ENCODE measurements around the gene XCL2.
"Not testable (repeated sequence)": the region's sequence is repeated elsewhere in the genome, so short reads cannot be mapped to it uniquely, and the experiment has no call there.

Gene XCL2

GRCh38 chr1:168543840-168544498 lies at the start of gene XCL2:
Gene XCL2, minus strand, starts transcription at chr1:168543997. Its CDS starts 33 bp downstream, at chr1:168543964.
- DNase-seq, result not testable (repeated sequence)

GRCh38 chr1:168591641-168592250 lies 47.9 kb upstream of the XCL2 start:
- DNase-seq, result no peak

DNA sequence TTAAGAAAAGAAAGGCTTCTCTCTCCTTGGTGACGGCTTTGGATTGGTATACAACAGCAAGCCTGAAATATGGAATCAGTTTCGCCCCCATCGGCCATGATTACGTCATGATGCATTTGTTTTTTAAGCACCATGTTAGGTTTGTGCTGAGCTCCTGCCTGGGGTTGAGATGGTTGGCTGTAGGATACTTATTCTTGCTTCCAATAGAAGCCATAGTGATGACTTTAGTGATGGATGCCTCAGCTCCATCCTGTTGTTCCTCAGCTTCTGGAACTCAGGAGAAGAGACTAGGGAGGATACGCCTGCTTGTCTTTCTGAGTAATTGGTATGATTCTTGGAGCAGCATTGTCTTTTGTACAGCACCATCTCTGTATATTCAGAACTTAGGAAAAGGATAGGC lies 47.3 kb upstream of the XCL2 start:
- no peak for DNase-seq

GRCh38 chr1:168589167-168589566 lies 45.4 kb upstream of the XCL2 start:
- no peak for DNase-seq

- no peak for DNase-seq
Observed at GRCh38 chr1:168585937-168586336, 42.1 kb upstream of the XCL2 start.

GRCh38 chr1:168585191-168585590 lies 41.4 kb upstream of the XCL2 start:
- no peak for DNase-seq

DNA sequence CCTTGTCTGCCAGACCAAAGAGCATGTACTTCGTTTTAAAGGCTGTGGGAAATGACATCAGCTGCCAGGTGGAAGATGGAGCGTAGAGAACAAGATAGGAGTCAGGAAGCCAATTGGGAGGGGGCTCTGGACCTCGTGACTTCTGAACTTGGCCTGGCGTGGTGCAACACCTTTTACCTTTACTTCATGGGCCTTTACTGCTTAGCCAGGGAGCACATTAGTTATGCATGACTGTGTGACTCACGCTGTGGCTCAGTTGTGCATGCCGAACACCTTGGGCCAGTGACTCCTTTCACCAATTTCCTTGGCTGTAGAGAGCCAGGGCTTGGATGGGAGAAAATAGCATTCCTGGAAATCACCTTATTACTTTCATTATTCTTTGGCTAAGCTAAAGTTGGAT lies 39.8 kb upstream of the XCL2 start:
- no peak for DNase-seq

DNA sequence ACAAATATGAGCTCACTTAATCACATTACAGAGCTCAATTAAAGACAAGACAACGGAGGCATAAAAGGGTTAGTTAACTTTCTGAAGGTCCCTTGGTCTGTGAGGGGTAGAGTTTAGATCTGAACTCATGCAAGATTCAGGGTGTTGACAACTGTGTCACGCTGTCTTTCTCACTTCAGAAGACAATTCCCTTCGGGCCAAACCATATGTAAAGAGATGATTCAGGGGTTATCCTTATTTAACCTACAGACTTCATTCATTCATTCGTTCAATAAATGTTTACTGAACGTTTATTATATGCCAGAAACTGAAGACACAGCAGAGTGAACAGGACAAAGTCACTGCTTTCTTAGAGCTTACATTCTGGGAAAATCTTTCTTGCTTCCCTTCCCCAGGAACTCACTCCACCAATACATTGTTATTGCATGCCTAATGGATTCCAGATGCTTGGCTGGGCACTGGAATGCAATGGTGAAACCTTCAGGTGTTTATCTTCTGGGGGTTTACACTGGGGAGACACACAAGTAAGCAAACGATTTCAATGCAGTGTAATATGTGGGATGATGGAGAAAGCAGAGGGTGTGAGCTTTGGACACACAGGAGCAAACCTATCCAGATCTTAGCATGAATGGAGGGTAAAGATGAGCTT lies 39.0 kb upstream of the XCL2 start:
- no peak for DNase-seq

DNA sequence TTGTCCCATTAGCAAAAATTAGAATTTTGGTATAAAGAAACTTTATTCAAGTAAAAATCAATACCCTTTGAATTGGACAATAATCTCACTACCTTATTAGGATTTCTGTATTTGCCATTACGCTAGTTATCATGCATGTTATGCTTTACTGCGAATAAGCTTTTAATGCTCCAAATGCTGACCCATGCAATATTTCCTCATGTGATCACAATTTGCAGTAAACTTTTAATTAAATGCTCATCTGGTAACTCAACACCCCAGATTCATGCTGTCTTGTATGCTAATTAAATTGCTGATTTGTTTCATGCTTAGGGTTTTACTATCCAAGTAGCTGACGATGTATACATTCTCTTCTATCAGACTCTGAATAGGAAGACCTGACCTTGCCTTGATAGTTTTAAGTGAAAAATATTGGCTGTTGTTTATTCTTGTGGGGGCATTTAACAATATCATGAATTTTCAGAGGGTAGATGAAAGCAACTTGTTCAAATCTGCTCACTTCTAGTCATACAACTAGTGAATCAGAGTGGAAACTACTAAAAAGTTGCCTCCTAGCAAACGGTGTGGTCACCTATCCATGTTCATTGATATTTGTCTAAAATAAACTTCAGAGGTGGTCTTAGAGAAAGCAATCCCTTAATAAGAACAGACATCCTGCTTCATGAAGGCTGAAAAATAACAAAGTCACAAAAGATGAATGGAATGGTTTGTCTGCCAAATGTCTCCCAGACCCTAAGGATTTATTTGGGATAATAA lies 38.2 kb upstream of the XCL2 start:
- no peak for DNase-seq

GRCh38 chr1:168580991-168581390 lies 37.2 kb upstream of the XCL2 start:
- not testable (repeated sequence) for DNase-seq

DNA sequence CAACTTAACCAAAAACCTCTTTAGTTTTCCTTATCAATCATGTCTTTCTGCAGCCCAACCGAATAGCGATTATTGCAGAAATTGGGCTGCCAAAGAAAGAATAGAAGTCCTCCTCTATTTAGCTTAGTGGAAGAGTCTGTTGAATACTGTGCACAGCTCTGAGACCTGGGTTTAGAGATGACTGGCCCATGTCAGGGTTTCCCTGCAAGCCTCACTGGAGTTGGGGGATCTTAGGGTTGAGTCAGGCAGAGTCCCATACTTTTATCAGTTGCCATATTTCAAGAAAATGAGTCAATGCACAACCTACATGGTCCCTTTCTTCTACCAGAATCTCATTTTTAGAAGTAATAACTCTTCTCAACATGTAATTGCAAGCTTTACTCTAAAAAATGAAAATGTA lies 36.5 kb upstream of the XCL2 start:
- DNase-seq, result not testable (repeated sequence)

- not testable (repeated sequence) for DNase-seq
Observed at GRCh38 chr1:168578531-168579185, 34.9 kb upstream of the XCL2 start.

DNA sequence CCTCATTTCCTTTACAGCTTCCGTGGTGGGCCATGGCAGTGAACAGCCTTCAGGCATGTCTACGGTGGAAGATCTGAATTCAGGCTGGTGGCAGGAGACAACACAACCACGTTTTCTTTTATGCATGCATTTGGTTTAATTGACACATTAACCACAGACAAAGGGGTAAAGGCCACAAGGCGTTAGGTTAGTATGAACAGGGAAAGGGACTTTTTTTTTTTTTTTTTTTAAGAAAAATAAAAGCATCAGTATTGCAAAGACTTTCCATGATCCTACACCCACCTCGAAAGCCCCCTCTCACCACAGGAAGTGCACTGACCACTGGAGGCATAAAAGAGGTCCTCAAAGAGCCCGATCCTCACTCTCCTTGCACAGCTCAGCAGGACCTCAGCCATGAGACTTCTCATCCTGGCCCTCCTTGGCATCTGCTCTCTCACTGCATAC lies 32.5 kb upstream of the XCL2 start, which contains the start of gene XCL1:
Gene XCL1, plus strand, starts transcription at position 361 of the 444 bp plus-strand sequence. Its CDS starts 33 bp downstream, at position 394.
- DNase-seq, result not testable (repeated sequence)

DNA sequence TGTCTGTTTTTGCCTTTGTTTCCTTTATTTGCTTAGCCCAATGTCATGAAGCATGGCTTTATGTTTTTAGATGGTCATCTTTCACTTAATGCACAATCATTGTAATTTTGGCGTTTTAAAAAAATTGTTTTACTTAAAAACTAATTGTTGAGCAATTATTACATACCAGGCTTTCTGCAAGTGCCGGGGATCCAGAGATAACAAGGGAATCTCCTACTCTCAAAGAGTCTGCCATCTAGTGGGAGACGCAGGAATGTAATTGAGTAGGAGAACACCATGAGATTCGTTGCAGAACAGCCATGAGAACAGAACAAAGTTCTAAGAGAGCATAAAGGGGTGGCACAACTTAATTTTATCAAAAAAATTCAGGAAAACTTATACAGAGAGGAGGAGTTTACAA lies 30.4 kb upstream of the XCL2 start:
- DNase-seq, result not testable (repeated sequence)

GRCh38 chr1:168572633-168573032 lies 28.8 kb upstream of the XCL2 start:
- no peak for DNase-seq

GRCh38 chr1:168570652-168571051 lies 26.9 kb upstream of the XCL2 start:
- DNase-seq, result no peak

GRCh38 chr1:168568346-168568745 lies 24.5 kb upstream of the XCL2 start:
- no peak for DNase-seq

DNA sequence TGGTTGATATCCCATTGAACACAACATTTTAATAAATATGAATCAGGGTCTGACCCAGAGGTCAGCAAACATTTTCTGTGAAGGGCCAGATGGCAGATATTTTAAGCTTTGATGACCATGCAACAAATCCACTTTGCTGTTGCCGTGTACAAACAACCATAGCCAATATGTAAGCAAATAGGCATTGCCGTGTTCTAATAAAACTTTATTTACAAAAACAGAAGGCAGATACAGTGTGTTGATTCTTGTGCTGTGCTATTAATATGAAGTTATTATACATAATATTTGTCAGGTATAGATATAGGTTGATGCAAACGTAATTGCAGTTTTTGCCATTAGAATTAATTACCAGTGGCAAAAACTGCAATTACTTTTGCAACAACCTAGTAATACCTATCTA lies 23.8 kb upstream of the XCL2 start:
- no peak for DNase-seq

DNA sequence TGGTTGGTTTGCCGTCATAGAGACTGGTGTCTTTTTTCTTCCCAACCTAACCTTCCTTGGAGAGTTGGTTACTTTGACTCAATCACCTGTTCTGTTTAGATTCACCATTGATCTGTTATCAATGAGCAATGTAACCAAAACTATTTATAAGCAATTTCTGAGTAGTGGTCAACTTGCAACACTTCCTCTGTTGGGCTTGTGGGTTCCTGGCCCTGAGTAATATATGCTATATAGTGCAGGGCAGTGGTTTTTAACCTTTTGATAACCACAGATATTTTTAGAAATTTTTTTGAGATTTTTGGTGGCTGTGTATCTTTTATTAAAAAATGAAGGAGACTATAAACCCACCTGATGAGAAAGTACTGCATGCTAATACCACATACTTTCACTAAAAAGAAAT lies 23.2 kb upstream of the XCL2 start:
- DNase-seq, result no peak

DNA sequence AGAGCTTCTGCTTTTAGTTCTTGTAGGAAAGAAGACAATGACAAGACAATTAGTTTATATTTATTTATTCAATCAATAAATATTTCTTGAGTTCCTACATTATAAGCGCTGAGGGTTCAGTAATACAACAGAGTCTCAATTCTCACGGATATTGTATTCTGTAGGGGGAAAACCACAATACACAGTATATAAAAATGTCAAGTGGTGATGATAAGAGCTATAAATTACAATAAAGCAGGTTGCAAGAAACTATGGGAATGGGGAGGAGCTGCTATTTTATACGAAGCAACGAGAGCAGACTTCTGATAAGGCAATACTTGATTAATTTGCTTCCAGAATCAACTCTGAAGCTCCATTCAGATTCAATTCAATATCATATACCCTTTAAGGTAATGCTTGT lies 22.0 kb upstream of the XCL2 start:
- DNase-seq, result no peak

DNA sequence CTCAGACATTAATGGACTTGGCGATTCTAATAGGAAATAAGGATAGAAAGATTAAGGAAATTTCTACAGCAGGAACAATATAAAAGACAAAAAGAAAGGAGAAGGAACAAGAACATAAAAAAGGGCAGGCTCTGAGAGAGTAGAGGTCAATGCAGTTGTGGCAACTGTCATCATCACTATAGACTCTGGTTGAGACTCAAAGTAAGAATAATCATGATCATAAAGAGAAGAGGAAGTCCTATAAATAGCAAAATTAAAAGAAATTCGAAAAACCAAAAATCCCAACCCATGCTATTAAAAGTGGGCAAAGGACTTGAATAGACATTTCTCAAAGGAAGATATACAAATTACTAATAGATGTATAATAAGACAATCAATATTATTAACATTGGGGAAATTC lies 18.2 kb upstream of the XCL2 start:
- DNase-seq, result no peak

GRCh38 chr1:168560370-168560769 lies 16.6 kb upstream of the XCL2 start:
- no peak for DNase-seq

- DNase-seq, result no peak
Observed at GRCh38 chr1:168556647-168557046, 12.8 kb upstream of the XCL2 start.

Data from activated T-cell treated with anti-CD3 and anti-CD28 coated beads, Interleukin-2, amount 50 U/mL, for 1 hour (primary cell).